Measurements from ENCODE around the gene HOOK2.

HOOK2 gene

GRCh38 chr19:12791345-12792050 lies 16.1 kb upstream of the HOOK2 start, which contains the start of gene JUNB:
Gene JUNB (plus strand): TSS chr19:12791486. CDS start chr19:12791772, 286 bp downstream.
- peaks cover 29% of the 10 kb centered on the region for H3F3A ChIP-seq (ENCODE audit: control insufficient read depth, insufficient read depth)

GRCh38 chr19:12790628-12791344 lies 15.4 kb upstream of the HOOK2 start:
- Histone ChIP-seq H3K4me3 (ENCODE audit: low read length) (peak overlapping the region; percentile 79), H4K20me1 (ENCODE audit: control insufficient read depth, insufficient read depth, low read depth, low read length) (no peaks in the 10 kb centered on the region), H3K27me3 (ENCODE audit: control insufficient read depth, low read length) (no peaks in the 10 kb centered on the region), H3K79me2 (ENCODE audit: control insufficient read depth, low read length) (peaks cover 29% of the 10 kb centered on the region), H3K9me2 (replicated peaks; ENCODE audit: control insufficient read depth, low read length) (no peaks in the 10 kb centered on the region), H3F3A (ENCODE audit: control insufficient read depth, insufficient read depth) (peaks cover 29% of the 10 kb centered on the region), H3K4me1 (ENCODE audit: control insufficient read depth, low read length) (peaks cover 56% of the 10 kb centered on the region), H3K9me3 (ENCODE audit: control insufficient read depth, insufficient read depth, low read length) (no peaks in the 10 kb centered on the region), H3K36me3 (ENCODE audit: control insufficient read depth, low read length) (peaks cover 6% of the 10 kb centered on the region; the same call in 1 of the 2 replicates), H3K4me2 (ENCODE audit: low read length) (peak overlapping the region; percentile 93), H3K27ac (ENCODE audit: low read depth, low read length) (peak overlapping the region; percentile 84)
- TF ChIP-seq EZH2phosphoT487 (IDR thresholded peaks at IDR 0.05; ENCODE audit: borderline replicate concordance, low read length), result no peak
- no peak for TF ChIP-seq CTCF (IDR thresholded peaks at IDR 0.05; ENCODE audit: low read depth, low read length, poor library complexity, severe bottlenecking)

More at GRCh38 chr19:12791345-12792050, 16.1 kb upstream of the HOOK2 start, which contains the start of gene JUNB:
- peak within 1 kb of the TSS; percentile 84 for H3K27ac ChIP-seq (ENCODE audit: low read depth, low read length)
- peaks cover 29% of the 10 kb centered on the region for H3K79me2 ChIP-seq (ENCODE audit: control insufficient read depth, low read length)
- H3K4me2 ChIP-seq (ENCODE audit: low read length), result peak within 1 kb of the TSS; percentile 93
- H3K9me3 ChIP-seq (ENCODE audit: control insufficient read depth, insufficient read depth, low read length), result no peaks in the 10 kb centered on the region
- peak within 1 kb of the TSS; percentile 79 for H3K4me3 ChIP-seq (ENCODE audit: low read length)
- TF ChIP-seq CTCF (IDR thresholded peaks at IDR 0.05; ENCODE audit: low read depth, low read length, poor library complexity, severe bottlenecking) (peak; percentile 20), EZH2phosphoT487 (IDR thresholded peaks at IDR 0.05; ENCODE audit: borderline replicate concordance, low read length) (no peak)
- H3K4me1 ChIP-seq (ENCODE audit: control insufficient read depth, low read length), result peaks cover 56% of the 10 kb centered on the region
- no peaks in the 10 kb centered on the region for H4K20me1 ChIP-seq (ENCODE audit: control insufficient read depth, insufficient read depth, low read depth, low read length)
- H3K9me2 ChIP-seq (replicated peaks; ENCODE audit: control insufficient read depth, low read length), result no peaks in the 10 kb centered on the region
- H3K27me3 ChIP-seq (ENCODE audit: control insufficient read depth, low read length), result no peaks in the 10 kb centered on the region
- H3K36me3 ChIP-seq (ENCODE audit: control insufficient read depth, low read length), result peaks cover 6% of the 10 kb centered on the region; the same call in 1 of the 2 replicates

- H3K9me2 ChIP-seq (replicated peaks; ENCODE audit: control insufficient read depth, low read length), result no peaks in the 10 kb centered on the region
- peak overlapping the region; percentile 79 for H3K4me3 ChIP-seq (ENCODE audit: low read length)
- peak overlapping the region; percentile 93 for H3K4me2 ChIP-seq (ENCODE audit: low read length)
- H3K36me3 ChIP-seq (ENCODE audit: control insufficient read depth, low read length), result peaks cover 6% of the 10 kb centered on the region; the same call in 1 of the 2 replicates
- peaks cover 63% of the 10 kb centered on the region for H3K4me1 ChIP-seq (ENCODE audit: control insufficient read depth, low read length)
- H3K27me3 ChIP-seq (ENCODE audit: control insufficient read depth, low read length), result no peaks in the 10 kb centered on the region
- peaks cover 29% of the 10 kb centered on the region for H3K79me2 ChIP-seq (ENCODE audit: control insufficient read depth, low read length)
- TF ChIP-seq CTCF (IDR thresholded peaks at IDR 0.05; ENCODE audit: low read depth, low read length, poor library complexity, severe bottlenecking), result no peak
- no peak for TF ChIP-seq EZH2phosphoT487 (IDR thresholded peaks at IDR 0.05; ENCODE audit: borderline replicate concordance, low read length)
- no peaks in the 10 kb centered on the region for H3K9me3 ChIP-seq (ENCODE audit: control insufficient read depth, insufficient read depth, low read length)
- H3K27ac ChIP-seq (ENCODE audit: low read depth, low read length), result peak overlapping the region; percentile 84
- H4K20me1 ChIP-seq (ENCODE audit: control insufficient read depth, insufficient read depth, low read depth, low read length), result no peaks in the 10 kb centered on the region
- H3F3A ChIP-seq (ENCODE audit: control insufficient read depth, insufficient read depth), result peaks cover 34% of the 10 kb centered on the region
Measured at GRCh38 chr19:12789904-12790619, 14.7 kb upstream of the HOOK2 start.
